IPS DF 4.7 (cell line): ENCODE measurements around the gene WASL.

Experiments used
- DNase-seq: peaks from one replicate; pipeline ENCODE4 v3.0.0-alpha.2; 2013; ENCODE audit warnings: low spot score; ENCODE audit errors: extremely low read depth

Gene WASL

GRCh38 chr7:123633553-123633952, 115.2 kb downstream of the WASL start:
- DNase-seq = no peak

GRCh38 chr7:123632808-123633207, 116.0 kb downstream of the WASL start:
- no peak for DNase-seq
